NCI-H1048 (cell line): Measurements from ENCODE around the gene SUCLG1.
"Not testable (repeated sequence)": the region's sequence is repeated elsewhere in the genome, so short reads cannot be mapped to it uniquely, and the experiment has no call there.

ENCODE experiments used
- DNase-seq: peaks from one replicate; lab custom pipeline; 2025; lab: John Stamatoyannopoulos, UW

SUCLG1 gene

GRCh38 chr2:84459018-84459943 is at the start of gene SUCLG1:
Gene SUCLG1, minus strand, starts transcription at chr2:84459280. Its CDS starts 11 bp downstream, at chr2:84459269.
- peak; percentile 59 for DNase-seq

GRCh38 chr2:84498150-84498799 is 39.2 kb upstream of the SUCLG1 start:
- DNase-seq = no peak

GRCh38 chr2:84497285-84497684 is 38.2 kb upstream of the SUCLG1 start:
- DNase-seq = no peak

DNA sequence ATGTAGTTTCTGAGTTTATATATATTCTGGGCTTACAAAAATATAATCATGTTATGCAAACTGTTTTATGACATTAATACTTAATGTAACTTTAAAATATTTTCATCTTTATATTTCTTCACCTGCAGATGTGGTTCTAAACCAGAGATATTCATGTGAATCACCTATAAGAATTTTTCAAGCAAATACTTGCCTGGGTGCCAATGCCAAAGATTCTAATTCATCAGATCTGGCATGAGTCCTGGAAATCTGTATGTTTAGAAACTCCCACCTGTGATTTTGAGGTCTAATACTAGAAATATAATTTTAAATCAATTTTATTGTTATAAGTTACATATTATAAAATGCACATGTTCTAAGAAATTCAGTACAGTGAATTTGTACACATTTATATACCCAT is 37.3 kb upstream of the SUCLG1 start:
- DNase-seq = no peak

DNA sequence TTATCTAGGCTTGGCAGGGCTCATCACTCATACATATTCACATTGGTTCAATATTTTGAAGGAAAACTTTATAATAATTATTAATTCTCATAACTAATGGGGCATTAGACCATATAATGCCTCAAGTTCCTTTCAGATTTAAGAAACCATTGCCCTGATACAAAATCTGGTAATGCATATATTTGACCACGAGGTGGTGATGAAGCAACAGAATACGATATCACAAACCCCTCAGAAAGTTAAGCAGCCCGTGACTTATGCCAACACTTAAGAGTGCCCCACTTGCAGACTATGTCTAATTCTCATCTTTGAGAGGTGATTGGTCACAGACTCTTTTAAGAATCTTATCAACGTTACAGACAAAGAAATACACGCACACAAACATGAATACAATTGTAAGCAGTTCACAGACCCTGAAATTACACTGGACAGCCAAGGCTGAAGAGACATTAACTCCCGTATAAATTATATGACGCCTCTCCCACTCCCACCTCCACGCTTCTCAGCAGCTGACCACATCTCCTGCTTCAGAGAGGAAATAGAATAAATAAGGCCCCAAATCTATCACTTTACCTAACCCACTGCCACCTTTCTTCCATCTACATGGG is 36.6 kb upstream of the SUCLG1 start:
- DNase-seq = peak; percentile 1

- DNase-seq = no peak
Observed at GRCh38 chr2:84494070-84494469, 35.0 kb upstream of the SUCLG1 start.

DNA sequence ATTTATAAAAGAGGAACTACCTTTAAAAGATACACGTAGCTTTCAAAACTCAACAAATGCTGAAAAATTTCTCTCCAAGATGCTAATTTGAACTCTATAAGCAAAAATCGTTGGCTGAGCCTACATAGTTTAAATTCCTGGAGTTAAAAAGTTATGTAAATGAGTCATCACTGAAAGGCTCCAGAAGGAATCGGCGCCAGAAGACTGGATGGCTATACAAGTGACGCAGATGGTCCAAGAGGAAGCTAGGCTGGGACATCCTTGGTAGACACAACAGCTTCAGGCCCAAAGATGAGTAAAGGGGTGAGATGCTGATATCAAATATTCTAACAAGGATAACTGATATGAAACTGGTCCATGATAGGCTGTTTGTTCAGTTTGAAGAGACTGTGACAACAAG is 34.4 kb upstream of the SUCLG1 start:
- DNase-seq = no peak

DNA sequence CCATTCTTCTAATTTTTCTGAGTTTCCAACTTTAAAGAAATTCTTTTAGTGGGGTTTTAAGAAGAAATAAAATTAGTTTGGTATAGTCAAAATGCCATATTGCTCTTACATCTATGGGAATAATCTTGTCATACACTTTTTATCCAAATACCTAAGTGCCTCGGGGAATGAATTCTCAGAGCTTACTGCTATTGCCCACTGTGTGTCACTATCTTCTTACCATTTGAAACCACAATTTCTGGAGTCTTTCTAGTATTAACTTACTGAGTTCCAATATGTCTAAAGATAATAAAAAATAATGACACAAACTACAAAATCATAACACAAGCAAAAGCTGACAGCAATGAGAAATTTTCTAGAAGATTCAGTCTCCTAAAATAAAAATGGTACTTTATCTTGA is 33.5 kb upstream of the SUCLG1 start:
- no peak for DNase-seq

- no peak for DNase-seq
Observed at GRCh38 chr2:84491741-84492140, 32.7 kb upstream of the SUCLG1 start.

DNA sequence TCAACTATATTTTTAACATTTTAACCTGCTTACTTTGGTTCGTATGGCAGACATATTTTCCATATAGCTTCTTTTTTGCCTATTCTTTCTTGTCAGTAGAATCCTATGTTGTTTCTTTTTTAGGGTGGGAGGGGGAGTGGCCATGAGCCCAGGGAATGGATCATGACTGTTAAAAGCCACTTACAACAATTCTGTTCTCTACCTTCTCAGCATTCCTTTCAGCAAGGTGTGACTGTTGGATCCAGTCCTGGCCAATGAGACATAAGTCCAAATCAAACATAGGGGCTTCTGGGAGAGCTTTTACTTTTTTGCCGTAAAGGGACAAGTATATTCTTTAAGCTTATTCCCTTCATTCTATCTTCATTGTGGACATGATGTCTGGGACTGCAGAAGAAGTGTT is 32.2 kb upstream of the SUCLG1 start:
- no peak for DNase-seq

- DNase-seq = no peak
Observed at GRCh38 chr2:84487298-84487996, 28.4 kb upstream of the SUCLG1 start.

- no peak for DNase-seq
Observed at GRCh38 chr2:84486441-84487115, 27.5 kb upstream of the SUCLG1 start.

DNA sequence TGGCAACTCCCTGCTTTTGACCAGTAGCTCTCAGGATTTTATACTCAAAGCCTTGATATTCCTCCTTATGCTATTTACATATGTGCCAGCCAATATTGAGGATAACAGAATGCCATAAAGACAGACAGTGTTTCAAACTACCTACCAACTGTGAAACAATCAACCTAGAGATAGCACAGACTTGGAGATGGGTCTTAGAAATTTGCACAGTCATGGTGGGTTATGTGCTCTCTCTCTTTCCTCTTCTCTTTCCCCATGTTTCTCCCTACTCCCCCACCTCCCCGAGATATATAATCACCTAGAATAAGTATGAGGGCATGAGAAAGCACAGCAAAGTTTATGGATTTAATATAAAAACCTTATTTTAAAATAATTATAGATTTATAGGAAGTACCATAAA is 24.2 kb upstream of the SUCLG1 start:
- no peak for DNase-seq

- DNase-seq = no peak
Observed at GRCh38 chr2:84482603-84483002, 23.5 kb upstream of the SUCLG1 start.

DNA sequence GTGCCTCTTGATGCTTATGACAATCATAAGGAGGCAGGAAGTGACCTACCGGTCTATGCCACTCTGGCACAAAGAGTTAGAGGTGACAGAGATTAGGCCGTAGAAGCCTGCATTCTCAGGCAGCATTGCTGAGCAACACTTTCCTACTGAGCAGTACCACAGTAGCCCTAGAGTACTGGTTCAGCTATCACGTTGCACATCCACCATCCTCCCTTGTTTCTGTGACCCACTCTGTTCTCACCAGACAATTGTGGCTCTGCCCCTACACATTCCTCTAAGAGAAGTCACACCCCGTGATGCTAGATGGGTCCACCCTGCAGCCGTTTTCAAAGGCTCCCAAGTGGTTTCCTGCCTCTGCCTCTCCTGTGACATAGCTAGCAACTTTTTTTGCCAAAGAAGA is 22.6 kb upstream of the SUCLG1 start:
- no peak for DNase-seq

DNA sequence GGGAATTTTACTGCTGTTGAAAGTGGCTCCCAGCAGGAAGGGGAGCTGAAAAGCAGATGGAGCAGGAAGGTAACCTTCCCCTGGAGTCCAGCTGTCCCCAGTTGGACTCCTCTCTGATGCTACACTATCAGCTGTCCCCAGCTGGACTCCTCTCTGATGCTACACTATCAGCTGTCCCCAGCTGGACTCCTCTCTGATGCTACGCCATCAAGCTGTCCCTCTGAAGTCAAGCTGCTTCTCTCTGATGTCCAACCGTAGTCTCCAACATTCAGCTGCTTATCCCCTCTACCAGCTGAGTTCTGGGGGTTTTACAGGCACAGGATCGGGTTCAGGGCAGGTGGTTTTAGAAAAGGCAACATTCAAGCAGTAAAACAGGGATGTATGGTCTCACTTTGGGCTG is 19.8 kb upstream of the SUCLG1 start:
- no peak for DNase-seq

GRCh38 chr2:84477886-84478285 is 18.8 kb upstream of the SUCLG1 start:
- DNase-seq = no peak

DNA sequence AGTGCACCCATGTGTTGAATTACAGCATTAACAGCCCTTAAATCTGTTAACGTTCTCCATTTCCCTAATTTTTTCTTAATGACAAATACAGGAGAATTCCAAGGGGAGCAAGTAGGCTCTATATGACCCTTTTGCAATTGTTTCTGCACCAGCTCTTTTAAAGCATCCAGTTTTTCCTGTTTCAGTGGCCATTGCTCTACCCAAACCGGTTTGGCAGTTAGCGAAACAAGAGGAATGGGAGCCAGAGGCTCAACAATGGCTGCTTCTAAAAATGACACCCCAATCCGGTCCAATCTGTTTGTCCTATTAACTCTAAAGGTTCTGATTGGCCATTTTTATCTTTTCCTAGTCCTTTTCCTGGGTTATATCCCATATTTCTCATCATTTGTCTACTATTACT is 15.1 kb upstream of the SUCLG1 start:
- DNase-seq = no peak

- DNase-seq = no peak
Observed at GRCh38 chr2:84472856-84473565, 13.9 kb upstream of the SUCLG1 start.

DNA sequence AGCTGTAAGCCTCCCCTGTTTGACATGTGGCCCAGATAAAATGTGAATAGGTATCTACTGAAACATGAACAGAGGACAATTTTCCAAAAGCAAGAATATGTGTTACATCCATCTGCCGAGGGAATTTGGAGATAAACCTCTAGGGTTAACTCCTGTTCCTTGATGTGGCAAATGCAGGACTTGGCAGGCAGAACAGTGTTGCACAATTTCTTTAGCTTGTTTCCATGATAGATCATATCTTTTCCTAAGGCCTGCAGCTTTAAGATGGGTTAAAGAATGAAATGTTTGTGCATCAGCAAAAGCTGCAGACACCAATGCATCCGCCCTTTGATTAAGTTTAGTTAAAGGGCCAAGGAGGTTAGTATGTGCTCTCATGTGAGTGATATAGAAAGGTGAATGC is 13.3 kb upstream of the SUCLG1 start:
- not testable (repeated sequence) for DNase-seq

GRCh38 chr2:84467389-84467788 is 8.3 kb upstream of the SUCLG1 start:
- no peak for DNase-seq
